Renal pelvis (tissue), 4 donors: ENCODE measurements around the gene BRD2. TPM values are rescaled to one million over a fixed set of nuclear protein-coding genes. Genes with fewer than 3 reads are reported as not detected.

ENCODE experiments used
- DNase-seq: peaks from one replicate; pipeline ENCODE4 v3.0.0-alpha.2; 2013
- polyA plus RNA-seq, 3 donors: library from polyadenylated mRNA; unstranded; fragments of 120-200 nt; gene quantifications; one replicate each; pipeline ENCODE4 v1.2.1, GENCODE V29; 2013; ENCODE audit not compliant: insufficient read length in 3 of 3

Gene BRD2
- polyA plus RNA-seq, 3 donors = 297 to 357 (median 329) TPM

DNA sequence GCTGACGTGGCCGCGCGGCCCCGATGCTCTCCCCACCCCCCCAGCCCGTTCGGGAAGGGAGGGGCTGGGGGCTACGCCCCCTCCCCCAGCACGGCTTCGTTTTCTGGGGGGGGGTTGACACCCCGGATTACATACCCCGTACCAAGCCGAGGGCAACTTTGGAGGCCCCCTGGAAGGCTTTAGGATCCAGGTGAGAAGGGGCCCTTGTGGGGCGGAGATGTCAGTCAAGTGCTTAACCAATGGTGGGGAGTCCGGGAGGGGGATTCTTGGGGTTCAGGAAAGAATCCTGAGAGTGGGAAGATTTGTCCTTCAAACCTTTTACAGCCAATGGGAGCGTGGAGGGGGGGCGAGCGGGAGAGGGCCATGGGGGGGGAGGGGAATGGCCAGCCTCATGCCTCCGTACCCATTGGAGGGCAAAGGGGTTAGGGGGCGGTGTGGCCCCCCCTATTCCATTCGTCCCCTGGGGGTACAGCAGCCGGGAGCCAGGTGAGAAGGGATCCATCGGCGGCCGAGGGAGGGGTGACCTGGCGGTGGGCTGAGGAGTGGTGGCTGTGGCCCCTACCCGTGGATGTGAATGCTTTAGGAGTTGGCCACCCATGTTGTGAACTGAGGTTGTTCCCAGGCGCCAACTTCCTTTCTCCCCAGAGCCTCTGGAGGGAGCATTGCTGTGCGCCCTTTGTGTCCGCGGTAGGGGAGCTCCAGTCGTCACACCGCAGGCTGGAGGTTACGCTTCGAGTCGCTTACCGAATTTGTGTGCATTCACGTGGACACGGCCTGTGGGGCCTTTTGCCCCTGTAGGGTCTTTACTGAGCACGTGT is 682 bp downstream of the BRD2 start:
- peak; percentile 81 for DNase-seq

DNA sequence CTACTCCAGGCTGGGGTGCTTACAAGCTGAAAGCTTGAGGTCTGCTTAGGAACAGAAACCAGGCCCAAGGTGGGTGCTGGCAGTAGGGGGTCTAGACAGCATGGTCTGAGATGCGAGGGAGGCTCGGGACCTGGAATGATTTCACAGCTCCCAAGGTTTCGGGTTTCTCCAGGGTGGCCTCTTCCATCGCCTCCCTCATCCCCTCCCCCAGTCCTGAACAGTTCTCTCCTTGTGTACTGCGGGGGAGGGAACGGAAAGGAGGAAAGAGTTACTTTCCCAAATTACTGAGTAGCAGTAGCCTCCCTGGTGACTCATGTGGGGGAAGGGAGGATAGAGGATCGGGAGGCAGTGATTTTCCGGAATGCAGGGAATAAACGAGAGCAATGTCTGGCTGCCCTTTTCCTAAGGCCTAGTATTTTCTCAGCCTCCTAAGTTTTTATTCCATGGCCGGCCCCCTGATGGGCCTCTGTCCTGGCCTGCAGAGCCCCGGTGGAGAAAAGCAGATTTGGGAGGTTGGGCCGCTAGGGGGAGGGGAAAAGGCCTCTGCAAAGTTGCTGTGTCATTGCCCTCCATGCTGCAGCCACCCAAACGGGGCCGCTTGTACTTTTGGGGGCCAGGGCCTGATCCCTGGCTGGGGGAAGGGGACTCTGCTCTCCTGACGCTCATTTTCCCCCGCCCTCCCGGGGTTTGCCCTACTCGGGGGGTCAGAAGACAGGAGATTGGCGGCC is 1.5 kb downstream of the BRD2 start:
- DNase-seq = peak; percentile 94

DNA sequence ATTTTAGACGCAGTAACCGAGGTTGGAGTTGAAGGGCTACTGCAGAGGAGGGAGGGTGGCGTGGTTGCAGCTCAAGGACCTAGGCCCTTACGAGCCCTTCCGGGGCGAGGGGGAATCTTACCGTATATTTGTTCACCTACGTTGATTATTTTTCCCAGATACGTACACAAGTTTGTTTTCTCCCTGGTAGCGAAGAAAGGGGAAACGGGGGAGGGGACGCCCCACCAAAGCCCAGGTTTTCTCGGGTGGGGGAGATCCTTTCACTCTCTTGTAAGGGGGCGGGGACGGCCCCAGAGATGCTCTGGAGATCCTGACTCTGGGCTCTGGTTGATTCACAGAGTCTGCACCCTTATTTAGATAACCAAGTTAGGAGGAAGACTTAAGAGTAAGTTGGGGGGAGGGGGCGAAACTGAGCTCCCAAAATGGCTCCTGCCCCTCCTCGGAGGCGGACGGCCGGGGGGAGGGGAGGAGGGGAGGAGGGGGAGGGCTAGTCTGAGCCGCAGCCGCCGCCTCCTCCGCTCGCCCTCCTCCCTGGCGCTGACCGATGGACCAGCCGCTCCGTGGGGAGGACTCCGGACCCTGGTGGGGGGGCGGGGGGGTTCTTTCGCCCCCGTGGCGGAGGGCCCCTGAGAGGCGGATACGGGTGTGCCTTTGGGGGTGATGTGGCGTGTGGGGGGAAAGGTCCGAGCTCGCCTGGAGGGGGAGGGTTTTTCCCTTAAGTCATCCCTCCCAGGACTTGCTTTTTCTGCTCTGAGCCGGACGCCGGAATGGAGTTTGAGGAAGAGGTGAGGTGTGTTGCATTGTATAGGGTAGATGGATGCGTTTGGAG is 2.2 kb downstream of the BRD2 start:
- DNase-seq = peak; percentile 89

DNA sequence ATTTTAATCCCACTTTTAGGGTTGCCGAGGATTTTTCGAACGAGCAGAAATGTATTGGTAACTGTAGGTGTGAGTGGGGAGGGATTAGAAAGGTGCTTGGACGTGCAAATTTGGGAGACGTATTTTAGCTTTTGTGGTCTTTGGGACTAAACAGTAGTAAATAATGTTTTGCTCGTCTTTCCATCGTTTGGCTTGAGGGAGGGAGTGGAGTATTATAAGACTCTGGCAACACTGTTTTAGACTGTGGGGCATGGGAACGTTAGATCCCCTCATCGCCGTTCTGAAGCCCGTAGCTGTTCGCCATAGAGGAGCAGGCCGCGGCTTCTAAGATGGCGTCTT is 2.8 kb downstream of the BRD2 start:
- no peak for DNase-seq

DNA sequence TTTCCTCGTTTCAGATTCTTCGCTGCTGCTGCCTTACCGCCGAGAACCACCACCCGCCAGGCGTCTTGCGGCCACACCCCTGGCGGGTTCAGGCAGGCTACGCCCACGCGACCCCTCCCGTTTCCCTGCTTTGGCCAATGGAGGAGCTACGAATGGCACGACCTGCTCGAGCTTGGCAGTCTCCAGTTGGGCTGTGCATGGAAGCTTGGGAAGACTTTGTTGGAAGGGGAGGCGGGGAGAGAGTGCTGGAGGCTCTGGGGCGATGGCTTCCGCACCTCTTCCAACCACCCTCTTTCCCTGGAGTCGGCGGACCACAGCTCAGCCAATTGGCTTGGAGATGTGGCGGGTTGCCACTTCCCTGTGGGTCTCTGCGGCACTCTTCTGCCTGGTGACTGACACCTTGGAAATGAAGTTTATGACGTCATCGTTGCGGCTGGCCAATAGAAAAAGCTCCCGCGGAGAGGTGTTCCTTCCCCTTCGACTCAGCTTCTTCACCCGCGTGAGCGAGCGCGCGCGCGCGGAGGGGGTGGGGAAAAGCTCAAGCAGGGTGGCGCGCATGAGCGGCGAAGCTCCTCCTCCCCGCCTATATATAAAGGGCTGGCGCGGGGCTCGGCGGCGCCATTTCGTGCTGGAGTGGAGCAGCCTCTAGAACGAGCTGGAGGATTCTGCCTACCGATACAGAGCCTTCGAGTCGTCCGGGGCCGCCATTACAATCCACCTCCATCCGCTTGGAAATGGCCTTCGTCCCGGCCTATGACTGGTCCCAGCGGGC is 3.4 kb downstream of the BRD2 start:
- DNase-seq = peak; percentile 100

DNA sequence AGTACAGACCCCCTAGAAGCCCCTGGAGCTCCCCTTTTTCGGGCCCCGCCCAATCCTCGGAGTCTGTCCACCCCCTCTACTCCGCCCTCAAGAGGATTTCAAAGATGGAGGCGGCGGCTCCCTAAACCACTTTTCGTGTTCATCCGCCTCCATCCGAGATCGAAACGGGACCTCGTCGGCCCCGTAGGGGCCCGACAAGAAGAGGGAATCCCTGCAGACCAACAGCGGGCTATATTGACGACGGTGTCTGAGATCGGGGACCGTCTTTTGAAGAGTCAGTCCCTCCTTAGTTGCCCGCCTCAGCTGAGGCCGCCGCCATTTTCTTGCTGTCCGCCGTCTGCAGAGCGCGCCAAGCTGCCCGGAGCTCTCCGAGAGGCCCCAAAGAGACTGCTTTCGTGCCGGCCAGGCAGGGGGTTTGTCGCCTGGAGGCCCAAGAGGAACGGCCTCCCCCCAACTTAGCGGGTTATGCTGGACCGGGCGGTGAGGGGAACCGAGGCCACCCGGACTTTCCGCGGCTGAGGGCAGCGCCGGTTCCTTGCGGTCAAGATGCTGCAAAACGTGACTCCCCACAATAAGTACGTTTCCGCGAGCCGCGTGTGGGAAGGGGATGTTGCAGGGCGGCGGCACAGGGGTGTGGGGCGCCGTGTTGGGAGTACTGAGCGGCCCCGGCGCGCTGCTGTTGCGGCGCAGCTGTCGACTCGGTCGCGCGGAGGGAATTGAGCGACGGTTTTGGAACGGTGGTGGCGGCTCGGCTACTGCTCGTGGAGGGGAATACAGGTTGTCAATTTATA is 4.2 kb downstream of the BRD2 start:
- DNase-seq = no peak

DNA sequence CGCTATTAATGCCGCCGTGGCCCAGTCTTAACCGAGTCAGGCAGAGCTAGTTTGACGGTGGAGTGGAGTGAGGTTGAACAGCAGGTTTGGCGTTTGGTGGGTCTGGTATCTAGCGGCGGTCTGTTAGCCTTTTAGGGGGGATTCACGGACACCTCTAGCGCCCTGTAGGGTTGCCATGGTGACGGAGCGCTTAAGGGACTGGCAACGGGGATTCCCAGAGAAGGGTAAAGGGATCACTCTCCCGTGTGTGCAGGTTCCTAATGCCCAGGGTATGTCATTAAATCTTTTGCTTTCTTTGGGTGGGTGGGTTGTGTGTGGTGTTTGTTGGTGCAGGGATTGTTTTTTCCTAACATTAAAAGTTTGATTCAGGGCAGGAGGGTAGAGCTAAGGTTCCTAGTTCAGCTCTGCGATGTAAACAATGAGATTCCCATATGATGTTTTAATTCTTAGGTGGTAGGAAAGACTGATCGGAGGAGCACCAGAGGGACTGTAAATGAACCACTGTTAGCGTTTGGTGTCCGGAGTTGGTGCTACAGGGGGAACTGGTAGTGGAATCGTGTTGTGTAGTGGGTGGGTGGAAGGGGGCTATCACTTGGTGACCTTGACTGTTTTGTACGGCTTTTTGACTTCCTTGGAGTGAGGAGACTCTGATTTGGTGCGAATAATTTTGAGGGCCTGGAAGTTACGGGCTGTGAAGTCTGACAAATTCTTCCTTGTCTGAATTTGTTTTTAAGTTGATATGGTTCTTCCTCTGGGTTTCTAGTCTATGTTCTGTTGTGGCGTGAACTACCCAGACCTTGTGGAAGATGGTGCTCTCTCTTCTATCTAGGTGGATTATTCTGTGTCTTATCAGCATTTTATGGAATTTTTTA is 5.0 kb downstream of the BRD2 start:
- DNase-seq = peak; percentile 61

DNA sequence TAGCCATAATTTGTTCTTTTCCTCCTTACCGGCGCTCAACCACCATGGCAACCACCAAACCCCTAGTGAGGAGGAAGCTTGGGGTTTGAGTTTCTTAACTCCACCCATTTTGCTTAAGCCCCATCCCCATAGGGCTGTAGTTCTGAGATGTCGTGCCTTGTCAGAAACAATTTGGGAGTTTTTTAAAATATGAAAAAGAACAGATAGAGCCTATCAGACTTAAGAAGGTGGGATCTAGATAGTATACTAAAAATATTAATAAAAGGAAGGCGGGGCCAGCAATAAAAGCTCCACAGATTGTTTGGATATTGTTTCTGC is 5.6 kb downstream of the BRD2 start:
- DNase-seq = no peak

DNA sequence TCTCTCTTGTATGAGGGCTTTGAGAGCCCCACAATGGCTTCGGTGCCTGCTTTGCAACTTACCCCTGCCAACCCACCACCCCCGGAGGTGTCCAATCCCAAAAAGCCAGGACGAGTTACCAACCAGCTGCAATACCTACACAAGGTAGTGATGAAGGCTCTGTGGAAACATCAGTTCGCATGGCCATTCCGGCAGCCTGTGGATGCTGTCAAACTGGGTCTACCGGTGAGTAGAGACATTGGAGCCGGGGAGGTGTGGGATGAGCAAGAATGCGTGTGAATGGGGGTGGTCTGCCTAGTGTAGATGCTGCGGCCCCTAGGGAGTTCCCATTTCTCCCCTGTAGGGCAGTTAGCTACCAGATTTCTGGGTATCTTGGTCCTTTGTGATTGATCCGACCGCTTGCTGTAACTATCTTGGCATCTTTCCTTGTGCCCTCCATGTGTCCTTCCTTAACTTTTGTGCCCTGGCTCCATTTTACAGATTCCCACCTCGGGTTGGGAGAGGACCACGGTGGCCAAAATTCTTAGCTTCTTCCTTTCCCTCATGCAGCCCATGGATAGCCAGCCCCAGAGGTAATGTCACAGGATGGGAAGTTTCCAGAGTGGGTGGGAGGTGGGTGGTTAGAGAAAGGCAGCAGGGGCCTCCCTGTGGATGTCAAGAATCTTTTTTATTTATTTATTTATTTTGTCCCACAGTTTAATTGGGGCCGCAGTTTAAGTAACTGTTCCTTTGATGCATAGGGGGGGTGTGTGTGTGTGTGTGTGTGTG is 6.3 kb downstream of the BRD2 start:
- no peak for DNase-seq

DNA sequence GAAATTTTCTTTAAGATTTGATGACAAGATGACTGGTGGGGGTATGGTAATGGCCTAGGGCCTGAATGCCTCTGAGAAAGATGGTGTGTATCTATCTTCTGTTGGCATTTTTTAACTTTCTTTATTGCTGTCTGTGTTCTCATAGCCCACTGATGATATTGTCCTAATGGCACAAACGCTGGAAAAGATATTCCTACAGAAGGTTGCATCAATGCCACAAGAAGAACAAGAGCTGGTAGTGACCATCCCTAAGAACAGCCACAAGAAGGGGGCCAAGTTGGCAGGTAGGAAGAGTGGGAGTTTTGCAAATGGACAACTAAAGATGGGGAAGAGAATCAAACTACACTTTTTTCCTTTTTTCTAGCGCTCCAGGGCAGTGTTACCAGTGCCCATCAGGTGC is 7.5 kb downstream of the BRD2 start:
- DNase-seq = no peak

DNA sequence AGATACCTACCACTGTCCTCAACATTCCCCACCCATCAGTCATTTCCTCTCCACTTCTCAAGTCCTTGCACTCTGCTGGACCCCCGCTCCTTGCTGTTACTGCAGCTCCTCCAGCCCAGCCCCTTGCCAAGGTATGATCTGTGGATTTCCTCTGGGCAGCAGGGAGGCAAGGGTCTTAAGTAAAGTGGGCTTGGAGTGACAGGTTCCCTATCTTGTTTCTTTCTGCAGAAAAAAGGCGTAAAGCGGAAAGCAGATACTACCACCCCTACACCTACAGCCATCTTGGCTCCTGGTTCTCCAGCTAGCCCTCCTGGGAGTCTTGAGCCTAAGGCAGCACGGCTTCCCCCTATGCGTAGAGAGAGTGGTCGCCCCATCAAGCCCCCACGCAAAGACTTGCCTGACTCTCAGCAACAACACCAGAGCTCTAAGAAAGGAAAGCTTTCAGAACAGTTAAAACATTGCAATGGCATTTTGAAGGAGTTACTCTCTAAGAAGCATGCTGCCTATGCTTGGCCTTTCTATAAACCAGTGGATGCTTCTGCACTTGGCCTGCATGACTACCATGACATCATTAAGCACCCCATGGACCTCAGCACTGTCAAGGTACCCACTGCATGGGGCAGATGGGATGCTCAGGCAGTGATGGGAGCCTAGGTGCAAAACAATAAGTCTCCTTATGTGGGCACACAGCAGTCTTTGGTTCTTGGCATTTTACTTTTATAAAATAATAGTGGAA is 8.1 kb downstream of the BRD2 start:
- DNase-seq = no peak

DNA sequence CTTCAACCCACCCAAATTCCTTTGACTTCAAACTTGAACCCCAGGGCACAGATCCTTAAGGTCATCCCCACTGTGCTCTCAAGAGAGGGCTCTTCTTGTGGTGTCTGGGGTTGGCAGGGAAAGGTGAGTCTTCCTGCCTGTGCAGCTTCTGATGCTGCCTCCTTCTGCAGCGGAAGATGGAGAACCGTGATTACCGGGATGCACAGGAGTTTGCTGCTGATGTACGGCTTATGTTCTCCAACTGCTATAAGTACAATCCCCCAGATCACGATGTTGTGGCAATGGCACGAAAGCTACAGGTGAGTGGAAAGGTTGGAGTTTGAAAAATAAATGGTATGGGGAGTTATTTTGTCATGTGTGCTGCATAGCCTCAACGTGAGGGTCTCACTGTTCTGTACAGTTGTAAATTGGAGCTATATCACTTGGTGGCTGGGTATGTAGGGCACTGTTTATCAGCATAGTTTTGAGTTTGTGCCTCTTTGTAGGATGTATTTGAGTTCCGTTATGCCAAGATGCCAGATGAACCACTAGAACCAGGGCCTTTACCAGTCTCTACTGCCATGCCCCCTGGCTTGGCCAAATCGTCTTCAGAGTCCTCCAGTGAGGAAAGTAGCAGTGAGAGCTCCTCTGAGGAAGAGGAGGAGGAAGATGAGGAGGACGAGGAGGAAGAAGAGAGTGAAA is 9.0 kb downstream of the BRD2 start:
- no peak for DNase-seq

DNA sequence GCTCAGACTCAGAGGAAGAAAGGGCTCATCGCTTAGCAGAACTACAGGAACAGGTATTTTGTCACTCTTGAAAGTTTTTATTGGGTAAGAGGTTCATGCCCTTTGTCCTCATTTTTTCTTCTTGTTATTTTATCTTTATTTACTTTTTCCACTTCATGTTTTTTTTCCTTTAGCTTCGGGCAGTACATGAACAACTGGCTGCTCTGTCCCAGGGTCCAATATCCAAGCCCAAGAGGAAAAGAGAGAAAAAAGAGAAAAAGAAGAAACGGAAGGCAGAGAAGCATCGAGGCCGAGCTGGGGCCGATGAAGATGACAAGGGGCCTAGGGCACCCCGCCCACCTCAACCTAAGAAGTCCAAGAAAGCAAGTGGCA is 9.5 kb downstream of the BRD2 start:
- DNase-seq = no peak

DNA sequence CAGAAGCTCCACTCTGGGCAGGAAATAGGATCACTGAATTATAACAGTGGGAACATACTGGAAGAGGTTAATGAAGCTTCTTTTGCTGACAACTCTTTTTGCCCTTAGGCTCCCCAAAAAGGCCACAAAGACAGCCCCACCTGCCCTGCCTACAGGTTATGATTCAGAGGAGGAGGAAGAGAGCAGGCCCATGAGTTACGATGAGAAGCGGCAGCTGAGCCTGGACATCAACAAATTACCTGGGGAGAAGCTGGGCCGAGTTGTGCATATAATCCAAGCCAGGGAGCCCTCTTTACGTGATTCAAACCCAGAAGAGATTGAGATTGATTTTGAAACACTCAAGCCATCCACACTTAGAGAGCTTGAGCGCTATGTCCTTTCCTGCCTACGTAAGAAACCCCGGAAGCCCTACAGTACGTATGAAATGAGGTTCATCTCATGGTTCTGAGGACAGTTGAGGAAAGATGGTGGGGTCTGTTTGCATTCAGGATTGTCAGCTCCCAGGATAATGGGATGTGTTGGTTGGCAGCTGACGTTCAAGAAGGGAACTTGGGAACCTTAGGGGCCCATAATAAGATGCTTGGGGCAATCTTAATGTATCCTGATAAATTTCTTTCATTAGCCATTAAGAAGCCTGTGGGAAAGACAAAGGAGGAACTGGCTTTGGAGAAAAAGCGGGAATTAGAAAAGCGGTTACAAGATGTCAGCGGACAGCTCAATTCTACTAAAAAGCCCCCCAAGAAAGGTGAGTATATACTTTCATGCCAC is 11.5 kb downstream of the BRD2 start:
- DNase-seq = no peak

DNA sequence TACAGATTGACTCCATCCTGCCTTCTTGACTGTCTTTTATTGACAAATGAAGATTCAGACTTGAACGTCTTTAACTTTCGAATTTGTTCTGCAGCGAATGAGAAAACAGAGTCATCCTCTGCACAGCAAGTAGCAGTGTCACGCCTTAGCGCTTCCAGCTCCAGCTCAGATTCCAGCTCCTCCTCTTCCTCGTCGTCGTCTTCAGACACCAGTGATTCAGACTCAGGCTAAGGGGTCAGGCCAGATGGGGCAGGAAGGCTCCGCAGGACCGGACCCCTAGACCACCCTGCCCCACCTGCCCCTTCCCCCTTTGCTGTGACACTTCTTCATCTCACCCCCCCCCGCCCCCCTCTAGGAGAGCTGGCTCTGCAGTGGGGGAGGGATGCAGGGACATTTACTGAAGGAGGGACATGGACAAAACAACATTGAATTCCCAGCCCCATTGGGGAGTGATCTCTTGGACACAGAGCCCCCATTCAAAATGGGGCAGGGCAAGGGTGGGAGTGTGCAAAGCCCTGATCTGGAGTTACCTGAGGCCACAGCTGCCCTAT is 12.2 kb downstream of the BRD2 start:
- DNase-seq = no peak

DNA sequence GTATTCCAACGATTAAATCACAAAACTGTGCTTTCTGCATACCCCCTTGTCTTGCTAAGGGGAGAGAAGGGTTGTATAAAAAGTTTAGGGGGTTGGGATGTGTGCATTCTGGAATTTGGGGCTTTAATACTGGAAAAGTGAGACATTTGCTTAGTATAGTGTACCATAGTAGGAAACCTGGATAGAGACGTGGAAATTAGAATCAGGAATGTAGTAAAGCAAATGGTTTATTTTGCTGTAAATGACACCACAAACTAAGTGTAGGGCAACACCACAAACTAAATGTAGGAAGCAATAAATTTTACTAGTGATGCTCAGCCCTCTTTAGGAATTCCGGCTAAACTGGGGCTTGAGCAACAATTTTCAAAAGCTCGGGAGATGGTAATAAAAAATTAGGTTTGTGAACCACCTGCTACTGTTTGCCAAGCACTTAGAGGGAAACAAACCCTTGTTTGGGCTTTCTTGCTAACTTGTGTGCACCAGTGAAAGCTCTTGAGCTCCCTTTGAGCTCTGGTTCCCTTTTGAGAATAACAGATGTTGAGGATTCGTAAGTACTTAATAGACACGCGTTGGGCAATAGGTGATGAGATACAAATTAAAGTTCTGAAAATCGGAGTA is 13.8 kb downstream of the BRD2 start:
- DNase-seq = no peak
